Mesenteric fat pad (tissue), 1 donor: Measurements from ENCODE around the gene PPP1R14D. TPM values are rescaled to one million over a fixed set of nuclear protein-coding genes. Genes with fewer than 3 reads are reported as not detected.
"Not testable (repeated sequence)": the region's sequence is repeated elsewhere in the genome, so short reads cannot be mapped to it uniquely, and the experiment has no call there.

Source experiments
- DNase-seq: peaks from one replicate; pipeline ENCODE4 v3.0.0-alpha.2; 2020; ENCODE audit warnings: low spot score
- long read RNA-seq: library from polyadenylated mRNA; unstranded; transcript quantifications from one replicate; pipeline ENCODE4 v2.0.0, GENCODE V29; 2020
- total RNA-seq: library from RNA; stranded (reverse); fragmentation: NEBNext Ultra II Directional; extraction: Animal tissue kit (Norgen Biotek cat#: 25700); gene quantifications from one replicate; pipeline ENCODE4 v1.2.1, GENCODE V29; 2021
- donor health status: DM: yes; HTN: yes; CAD: no.

The PPP1R14D gene, protein sequence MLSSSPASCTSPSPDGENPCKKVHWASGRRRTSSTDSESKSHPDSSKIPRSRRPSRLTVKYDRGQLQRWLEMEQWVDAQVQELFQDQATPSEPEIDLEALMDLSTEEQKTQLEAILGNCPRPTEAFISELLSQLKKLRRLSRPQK
- not detected for total RNA-seq
- long read RNA-seq: 0 reads

DNA sequence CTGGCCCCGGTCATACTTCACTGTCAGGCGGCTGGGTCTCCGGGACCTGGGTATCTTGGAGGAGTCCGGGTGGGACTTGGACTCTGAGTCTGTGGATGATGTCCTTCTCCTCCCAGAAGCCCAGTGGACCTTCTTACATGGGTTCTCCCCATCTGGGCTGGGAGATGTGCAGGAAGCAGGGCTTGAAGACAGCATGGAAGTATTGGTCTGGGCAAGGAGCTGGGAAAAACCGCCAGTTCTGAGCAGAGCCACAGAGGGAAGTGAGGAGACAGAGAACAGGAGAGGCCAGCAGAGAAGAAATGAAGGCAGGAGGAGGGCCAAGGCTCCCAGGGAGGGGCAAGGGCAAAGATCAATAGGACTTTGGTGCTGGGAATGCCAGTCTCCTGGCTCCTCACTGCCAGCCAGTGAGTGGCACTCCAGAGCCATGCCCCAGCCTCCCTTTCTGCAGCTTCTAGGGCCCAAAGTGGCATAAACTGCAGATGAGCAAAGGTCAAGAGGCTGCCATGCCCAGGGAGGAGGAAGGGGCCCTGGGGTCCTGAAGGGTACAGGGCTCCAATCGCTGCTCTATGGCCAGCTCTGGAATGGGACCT lies at the start of gene PPP1R14D:
Gene PPP1R14D (minus strand): TSS at position 262 of the 590 bp plus-strand sequence. CDS start 67 bp downstream, at position 195.
- DNase-seq: no peak

DNA sequence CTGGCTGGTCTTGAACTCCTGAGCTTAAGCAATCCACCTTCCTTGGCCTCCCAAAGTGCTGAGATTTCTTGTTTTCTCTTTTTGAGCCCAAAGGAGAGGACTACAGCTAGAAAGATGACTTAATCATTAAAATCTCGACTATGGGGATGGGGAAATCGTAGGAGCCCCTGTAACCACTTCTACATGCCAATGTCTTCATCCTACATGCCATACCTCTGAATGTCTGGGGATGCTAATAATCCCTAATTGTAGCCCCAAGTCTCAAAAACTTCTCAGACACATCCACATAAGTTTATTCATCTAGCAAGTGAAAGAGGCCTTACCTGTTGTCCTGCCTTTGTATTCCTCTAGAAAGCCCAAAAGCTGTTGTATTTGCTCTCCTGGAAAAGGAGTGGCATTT lies 49.2 kb upstream of the PPP1R14D start:
- DNase-seq: no peak

DNA sequence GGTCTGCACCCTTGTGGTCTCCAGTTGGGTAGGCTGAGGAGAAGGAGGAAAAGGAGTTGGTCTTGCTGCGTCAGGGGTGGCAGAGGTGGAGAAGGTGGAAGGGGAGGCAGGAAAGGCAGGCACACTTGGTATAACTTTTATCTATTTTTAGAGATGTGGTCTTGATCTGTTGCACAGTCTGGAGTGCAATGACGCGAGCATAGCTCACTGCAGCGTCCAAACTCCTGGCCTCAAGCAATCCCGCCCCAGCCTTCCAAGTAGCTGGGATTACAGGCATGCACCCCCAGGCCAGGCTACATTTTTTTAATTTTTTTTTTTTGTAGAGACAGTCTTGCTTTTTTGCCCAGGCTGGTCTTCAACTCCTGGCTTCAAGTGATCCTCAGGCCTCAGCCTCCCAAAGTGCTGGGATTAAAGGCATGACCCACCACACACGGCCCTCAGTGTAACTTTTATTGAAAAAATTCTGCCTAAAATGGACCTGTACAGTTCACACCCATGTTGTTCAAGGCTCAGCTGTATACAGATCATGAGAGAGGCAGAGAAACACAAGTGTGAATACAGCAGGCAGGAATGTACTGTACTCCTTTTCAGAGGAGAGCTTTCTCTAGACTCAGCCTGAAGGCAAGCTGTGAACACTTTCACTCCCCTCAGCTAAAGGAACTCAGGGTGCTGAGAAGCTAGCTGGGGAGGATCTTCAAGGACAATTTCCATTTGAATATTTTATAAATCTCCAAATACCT lies 47.7 kb upstream of the PPP1R14D start:
- DNase-seq: no peak

DNA sequence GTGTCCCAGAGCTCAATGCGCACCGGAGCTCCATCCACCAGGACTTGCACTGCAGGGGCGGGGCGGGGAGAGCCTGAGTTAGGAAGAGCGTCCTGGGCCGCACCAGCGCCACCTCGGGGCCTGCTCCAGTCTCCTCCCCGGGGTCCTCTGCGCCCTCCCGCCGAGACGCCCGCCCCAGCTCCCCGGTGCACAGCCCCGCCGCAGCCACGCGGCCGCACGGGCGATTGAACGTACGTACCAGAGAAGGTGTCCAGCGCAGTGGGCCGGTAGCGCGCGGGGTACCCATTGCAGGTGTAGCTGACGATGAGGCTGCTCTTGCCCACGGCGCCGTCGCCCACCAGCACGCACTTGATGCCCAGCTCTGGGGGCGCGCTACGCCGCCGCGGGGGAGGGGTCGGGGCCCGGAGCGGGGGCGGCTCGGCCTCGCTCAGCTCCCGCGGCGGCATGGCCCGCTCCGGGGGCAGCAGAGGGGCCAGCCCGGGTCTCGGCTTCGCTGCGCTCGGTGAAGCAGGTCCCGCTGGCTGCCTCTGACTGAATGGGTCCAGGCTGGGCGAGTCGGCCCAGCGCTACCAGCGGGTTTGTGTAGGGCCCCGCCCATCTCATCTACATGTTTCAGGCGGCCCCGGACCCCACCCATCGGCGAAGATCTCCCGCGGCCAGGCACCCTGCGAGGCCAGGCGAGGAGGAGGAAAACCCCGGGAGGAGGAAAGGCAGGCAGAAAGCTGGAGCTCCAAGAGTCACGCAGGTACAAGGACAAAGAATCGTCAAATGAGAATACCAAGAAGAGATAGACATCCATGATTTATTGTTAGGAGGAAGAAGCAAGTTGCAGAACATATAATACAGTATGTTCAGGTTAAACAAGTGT lies 45.4 kb upstream of the PPP1R14D start, which contains the start of gene RHOV:
Gene RHOV (minus strand): TSS at position 541 of the 868 bp plus-strand sequence. CDS start 95 bp downstream, at position 446.
- DNase-seq: no peak

DNA sequence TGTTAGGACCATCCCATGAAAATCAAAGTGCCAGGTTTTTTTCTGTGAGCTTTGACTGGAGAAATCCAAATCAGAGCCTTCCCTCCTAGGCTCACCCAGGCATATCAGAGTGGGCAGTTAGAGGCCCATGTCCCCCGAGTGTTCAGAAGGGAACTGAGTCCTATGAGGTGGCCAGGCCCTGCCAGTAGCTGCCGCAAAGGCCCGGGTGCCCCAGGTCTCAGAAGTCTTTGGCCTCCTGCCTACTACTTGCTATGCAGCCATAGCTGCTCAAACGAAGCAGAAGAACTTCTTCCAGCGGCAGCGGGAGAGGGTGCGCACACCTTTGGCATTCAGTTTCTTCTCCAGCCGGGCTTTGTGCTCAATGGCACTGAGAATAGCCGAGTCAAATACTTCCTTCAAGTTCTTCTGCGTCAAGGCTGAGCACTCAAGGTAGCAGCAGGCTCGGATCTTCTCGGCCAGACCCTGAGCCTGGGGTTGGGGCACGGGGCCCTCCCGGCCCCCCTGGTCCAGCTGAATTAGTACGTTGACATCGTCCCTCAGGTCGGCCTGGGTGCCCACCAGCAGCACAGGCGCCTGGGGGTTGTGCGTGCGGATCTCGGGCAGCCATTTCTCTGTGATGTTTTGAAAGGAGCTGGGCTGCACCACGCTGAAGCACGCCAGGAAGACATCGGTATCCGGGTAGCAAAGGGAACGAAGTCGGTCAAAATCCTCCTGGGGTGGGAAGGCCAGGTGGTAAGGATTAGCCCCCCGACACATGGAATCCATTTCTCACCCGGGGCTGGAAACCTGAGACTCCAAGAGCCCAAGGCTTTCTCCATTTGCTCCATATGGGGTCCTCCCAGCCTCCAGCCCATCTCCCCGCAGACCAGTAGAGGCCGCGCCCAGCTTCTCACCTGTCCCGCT lies 44.5 kb upstream of the PPP1R14D start:
- DNase-seq: no peak

DNA sequence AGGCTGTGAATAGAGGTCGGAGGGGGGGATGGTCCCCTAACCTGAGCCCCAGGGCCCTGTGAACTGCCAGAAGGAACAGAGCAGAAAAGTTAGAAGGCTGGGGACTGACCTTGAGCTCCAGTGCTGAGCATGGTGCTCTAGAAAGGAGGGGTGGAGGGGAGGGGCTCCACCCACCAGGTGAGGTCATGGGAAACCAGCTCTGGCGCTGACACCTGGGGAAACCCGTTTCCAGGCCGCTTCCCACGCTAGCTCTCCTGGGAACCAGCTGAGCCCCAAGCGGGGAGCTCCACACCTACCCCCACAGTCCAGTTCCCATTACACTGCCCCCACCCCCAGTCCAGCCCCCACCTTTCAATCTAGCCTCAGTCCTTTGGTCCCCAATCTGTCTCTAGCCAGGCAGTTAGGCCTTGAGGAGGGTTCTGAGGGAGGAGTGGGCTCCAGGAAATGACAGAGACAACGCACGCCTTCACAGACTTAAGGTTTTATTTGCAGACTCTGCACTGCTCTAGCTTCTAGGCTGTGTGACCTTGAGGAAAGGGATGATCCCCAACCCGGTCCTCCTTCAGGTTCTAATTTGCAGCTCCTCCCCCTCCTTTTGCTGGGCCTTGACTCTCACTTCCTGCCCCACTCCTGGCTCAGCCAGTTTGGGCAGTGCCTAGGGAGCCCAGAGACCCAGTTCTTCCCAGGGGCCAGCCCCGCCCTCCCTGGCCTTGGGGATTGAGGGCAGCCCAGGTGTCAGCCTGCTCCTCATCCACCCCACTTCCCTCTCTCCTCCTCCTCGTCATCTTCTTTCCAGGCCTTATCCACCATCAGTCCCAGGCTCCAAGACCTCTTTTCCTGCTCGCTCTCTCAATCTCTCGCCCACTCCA lies 43.5 kb upstream of the PPP1R14D start:
- no peak for DNase-seq

DNA sequence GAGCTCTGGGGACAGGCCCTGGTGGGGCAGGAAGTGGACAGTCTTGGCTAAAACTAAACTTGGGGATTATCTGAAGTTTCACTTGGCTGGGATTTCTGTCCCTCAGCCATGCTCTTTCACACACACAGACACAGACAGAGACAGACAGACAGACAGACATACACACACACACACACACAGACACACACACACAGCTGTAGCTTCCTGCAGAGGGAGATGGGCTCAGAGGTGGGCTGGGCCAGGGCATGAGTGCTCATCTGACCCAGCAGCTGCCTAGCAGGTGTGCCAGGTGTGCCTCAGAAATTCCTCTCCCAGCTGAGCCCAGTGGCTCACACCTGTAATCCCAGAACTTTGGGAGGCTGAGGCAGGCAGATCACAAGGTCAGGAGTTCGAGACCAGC lies 42.2 kb upstream of the PPP1R14D start:
- no peak for DNase-seq

DNA sequence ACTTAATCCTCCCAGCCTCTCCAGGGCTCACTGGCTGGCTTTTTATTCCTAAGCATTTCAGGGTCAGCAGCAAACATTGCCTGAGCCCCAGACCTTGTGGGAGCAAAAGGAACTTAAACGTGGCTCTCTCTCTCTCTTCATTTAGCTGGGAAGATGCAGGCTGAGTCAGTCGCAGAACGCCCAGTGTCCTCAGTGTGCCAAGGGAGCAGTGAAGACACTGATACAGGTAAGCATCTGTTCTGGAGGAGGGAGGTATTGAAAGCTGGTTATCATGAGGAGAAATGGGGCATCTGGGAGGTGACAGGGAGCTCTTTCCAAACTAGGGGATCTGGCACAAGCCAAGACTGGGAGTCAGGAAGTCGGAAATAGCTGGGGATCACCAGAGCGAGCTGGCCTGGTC lies 41.2 kb upstream of the PPP1R14D start:
- DNase-seq: no peak

DNA sequence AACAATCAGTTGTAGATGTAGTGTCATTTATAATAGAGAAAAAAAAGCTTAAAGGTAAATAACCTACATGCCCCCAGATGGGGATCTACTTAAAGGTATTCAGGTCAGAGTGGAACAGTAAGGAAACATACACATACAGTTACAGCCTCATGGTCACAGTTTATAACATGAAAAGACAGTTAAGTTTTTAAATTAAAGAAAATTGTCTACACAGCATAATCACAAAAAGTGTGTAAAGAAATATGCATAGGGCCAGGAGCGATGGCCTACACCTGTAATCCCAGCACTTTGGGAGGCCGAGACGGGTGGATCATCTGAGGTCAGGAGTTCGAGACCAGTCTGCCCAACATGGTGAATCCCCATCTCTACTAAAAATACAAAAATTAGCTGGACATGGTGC lies 38.7 kb upstream of the PPP1R14D start:
- DNase-seq: no peak

DNA sequence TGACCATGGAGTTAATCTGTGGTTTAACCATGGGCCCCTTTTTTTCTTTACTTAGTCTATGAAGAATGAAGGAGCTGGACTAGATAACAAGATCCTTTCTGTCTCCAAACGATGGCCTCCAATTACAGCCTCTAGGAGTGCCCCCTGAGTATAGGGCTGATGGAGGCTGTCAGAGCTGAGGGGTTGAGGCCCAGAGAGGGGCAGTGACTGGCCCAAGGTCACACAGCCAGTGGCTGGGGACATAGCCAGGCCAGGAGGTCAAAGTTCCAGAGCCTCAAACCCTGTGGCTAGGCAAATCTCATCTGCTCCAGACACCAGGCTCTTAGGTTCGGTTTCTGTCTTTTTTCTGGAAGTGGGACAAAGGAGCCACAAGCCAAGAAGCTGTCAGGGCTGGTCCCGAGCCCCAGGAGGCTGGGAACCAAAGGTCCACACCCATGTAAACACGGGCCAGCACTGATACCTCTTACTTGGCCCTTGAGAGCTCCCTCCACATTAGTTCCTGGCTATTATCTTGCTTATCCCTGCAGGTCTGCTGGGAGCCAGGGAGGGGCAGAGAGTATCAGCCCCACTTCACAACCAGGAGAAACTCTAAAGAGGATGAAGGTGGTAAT lies 35.3 kb upstream of the PPP1R14D start:
- no peak for DNase-seq

DNA sequence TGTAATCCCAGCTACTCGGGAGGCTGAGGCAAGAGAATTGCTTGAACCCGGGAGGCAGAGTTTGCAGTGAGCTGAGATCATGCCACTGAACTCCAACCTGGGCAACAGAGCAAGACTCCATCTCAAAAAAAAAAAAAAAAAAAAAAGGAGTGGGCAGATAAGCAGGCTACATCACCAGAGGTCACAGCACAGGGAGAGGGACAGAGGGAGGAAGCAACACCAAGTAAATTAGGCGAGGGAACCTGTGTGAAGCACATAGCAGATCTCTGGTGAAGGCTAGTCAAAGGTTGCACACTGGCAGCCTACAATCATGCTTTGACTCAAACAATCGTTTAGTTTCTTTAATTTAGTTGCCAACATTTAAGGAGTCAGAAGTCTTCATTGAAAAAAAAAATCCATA lies 32.6 kb upstream of the PPP1R14D start:
- DNase-seq: not testable (repeated sequence)

DNA sequence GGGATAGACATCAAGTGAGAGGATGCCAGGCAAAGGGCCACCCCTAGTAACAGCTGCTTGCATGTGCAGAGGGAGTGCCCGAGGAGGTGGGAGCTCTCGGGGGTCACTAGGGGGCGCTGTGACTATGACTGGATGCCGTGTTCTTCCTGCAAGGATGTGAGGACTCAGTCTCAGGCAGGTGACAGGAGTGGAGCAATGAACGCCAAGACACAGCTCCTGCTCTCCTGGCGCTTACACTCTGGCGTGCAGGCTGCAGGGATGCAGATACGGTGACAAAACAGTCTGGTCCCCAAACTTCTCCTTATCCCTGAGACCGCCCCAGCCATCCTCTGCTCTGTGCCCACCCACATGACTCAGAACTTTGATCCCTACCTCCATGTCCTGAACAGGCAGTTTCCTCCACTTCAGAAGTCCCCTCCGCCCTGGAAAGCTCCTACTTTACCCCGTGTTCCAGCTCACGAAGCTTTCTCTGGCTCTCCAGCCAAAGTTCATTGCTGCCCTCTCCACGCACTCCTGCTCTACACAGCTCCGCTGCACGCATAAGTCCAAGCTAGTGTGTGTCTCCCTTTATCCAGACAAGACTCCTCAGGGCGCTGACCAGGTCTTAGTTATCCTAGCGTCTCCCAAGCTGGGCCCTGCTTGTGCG lies 30.8 kb upstream of the PPP1R14D start:
- DNase-seq: no peak

DNA sequence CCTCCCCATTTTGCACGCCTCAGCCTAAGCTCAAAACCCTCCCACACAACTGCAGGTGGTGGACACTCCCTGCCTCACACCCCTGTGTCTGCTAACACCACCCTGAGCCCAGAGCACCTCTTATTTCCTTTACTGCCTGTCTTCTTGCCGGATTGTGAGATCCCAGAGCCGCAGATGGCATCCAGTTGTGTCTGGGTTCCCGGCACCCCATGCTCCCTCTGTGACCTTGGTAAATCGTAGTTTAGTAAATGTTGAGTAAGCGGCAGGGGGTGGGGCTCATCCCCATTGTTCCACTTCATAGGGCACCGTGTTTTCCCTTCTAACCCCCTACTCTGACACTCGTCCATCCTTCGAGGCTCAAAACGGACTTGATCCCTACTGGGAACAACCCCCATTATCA lies 30.2 kb upstream of the PPP1R14D start:
- no peak for DNase-seq

DNA sequence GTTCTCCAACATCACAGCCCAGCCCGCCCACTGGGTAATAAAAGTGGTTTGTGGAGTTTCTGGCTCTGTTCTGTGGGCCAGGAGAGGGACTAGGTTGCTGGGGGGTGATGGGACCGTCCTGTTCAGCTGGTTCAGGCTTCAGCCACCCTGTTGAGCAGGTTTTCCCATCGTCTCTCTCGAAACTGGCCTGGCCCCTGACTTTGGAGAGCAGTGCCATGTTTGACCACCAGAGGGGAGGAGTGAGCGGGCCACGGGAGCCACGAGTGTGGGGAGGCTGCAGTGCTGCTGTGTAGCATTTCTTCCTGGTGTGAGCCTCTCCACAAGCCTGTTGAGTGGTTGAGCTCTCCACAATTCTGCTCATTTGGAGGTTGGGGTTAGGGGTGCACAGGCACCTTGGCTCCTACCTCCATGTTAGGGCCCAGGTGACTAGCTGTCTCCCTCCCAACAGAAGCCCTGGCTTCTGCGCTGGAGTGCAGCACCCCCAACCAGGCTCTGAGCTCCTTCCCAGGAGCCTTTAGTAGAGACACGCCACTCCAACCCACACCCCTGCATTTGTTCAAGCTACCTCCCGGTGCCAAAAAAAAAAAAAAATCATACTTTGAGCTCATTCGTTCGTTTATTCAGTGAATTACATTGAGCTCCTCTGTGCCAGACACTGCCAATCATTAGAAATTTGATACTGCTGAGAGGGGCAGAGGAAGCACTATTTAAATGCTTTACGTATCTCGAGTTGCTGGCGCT lies 29.3 kb upstream of the PPP1R14D start:
- DNase-seq: no peak

DNA sequence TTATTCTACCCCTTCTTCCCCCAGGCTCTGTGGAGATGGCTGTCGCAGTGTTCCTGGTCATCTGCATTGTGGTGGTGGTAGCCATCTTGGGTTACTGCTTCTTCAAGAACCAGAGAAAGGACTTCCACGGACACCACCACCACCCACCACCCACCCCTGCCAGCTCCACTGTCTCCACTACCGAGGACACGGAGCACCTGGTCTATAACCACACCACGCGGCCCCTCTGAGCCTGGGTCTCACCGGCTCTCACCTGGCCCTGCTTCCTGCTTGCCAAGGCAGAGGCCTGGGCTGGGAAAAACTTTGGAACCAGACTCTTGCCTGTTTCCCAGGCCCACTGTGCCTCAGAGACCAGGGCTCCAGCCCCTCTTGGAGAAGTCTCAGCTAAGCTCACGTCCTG lies 28.2 kb upstream of the PPP1R14D start:
- no peak for DNase-seq

DNA sequence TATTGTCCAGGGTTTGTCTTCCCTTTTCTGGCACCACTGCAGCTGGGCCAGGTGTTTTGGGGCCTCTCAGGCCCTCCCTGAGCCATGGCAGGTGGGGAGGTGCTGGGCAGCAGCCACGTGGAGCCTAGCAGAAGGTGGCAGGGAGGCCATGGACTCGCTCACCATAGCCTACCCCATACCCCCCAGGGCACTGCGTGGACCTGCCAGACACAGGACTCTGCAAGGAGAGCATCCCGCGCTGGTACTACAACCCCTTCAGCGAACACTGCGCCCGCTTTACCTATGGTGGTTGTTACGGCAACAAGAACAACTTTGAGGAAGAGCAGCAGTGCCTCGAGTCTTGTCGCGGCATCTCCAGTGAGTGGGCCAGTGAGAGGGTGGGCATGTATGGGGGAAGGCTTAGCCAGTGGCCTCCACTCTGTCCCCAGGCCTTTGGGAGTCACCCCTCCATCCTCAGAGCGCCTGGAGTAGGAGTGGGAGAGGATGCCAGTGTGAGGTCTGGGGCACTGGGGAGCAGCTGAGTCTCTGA lies 27.3 kb upstream of the PPP1R14D start:
- DNase-seq: no peak

DNA sequence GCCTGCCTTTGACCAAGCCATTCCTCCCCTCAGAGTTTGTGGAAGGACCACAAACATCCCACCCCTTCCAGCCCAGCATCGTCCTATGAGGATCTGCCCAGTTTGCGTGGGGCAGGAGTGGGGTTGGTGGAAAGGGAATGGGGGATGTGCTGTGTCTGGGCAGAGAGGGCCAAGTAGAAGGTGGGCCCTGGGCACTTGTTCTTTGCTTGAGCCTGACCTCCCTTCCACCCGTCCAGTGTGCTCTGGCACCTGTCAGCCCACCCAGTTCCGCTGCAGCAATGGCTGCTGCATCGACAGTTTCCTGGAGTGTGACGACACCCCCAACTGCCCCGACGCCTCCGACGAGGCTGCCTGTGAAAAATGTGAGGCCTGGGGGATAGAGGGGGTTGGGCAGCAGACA lies 25.7 kb upstream of the PPP1R14D start:
- DNase-seq: no peak
